GM12878 (cell line): ENCODE measurements around the gene PHRF1. TPM values are rescaled to one million over a fixed set of nuclear protein-coding genes. Genes with fewer than 3 reads are reported as not detected.

ENCODE experiments used
- BACH1 ChIP-seq: fragments of 450-650 bp; IDR thresholded peaks from 2 replicates; pipeline ENCODE4 v1.6.1; 2017; ENCODE audit warnings: mild to moderate bottlenecking, borderline replicate concordance
- EGR1 ChIP-seq, 2 experiments: IDR thresholded peaks; 1 replicate in 1 of 2; 2 replicates in 1 of 2; pipeline ENCODE4 v1.6.1; 2011 to 2012; ENCODE audit warnings: low read depth in 2 of 2, low read length in 2 of 2, borderline replicate concordance in 1 of 2, mild to moderate bottlenecking in 1 of 2, moderate library complexity in 1 of 2
- HDAC6 ChIP-seq: fragments of 200-600 bp; sonication (generic); IDR thresholded peaks from one replicate; pipeline ENCODE4 v1.8.0; 2017; ENCODE audit warnings: antibody characterized with exemption; ENCODE audit not compliant: unreplicated experiment
- IKZF1 ChIP-seq: fragments of 450-650 bp; conservative IDR thresholded peaks from 2 replicates; pipeline ENCODE4 v1.6.1; 2017; ENCODE audit warnings: antibody characterized with exemption, mild to moderate bottlenecking
- JUND ChIP-seq: IDR thresholded peaks from 2 replicates; pipeline ENCODE4 v1.6.1; 2012; ENCODE audit warnings: low read depth, mild to moderate bottlenecking, low read length, improper control_type of control experiment, moderate library complexity
- LARP7 ChIP-seq: fragments of 450-650 bp; IDR thresholded peaks from 2 replicates; pipeline ENCODE4 v1.6.1; 2017; ENCODE audit warnings: mild to moderate bottlenecking
- MTA2 ChIP-seq: fragments of 450-650 bp; IDR thresholded peaks from 2 replicates; pipeline ENCODE4 v1.6.1; 2016; ENCODE audit warnings: low read depth, mild to moderate bottlenecking, moderate library complexity
- RB1 ChIP-seq: fragments of 450-650 bp; formaldehyde crosslinking; IDR thresholded peaks from 2 replicates; pipeline ENCODE4 v1.6.1; 2017; ENCODE audit warnings: mild to moderate bottlenecking, borderline replicate concordance
- RELA ChIP-seq: fragments of 450-650 bp; IDR thresholded peaks from 2 replicates; pipeline ENCODE4 v1.8.0; 2014; ENCODE audit warnings: borderline replicate concordance; ENCODE audit not compliant: partially characterized antibody
- RUNX3 ChIP-seq: IDR thresholded peaks from 2 replicates; pipeline ENCODE4 v1.6.1; 2012; ENCODE audit warnings: low read length, inconsistent platforms
- ZNF207 ChIP-seq: fragments of 450-650 bp; IDR thresholded peaks from 2 replicates; pipeline ENCODE4 v1.6.1; 2014; ENCODE audit warnings: antibody characterized with exemption, mild to moderate bottlenecking, borderline replicate concordance
- polyA plus RNA-seq, 11 experiments: library from polyadenylated mRNA; depleted of rRNA in 4 of 11; unstranded in 6 of 11; stranded (reverse) in 5 of 11; fragments of >200 nt; fragmentation: Nextera tagmentation in 4 of 11; fragmentation: Illumina TruSeq in 1 of 11; extraction: Ambion mirVana in 4 of 11; extraction: Trizol in 1 of 11; gene quantifications; 1 replicate in 1 of 11; 2 replicates in 10 of 11; pipeline versions ENCODE4 v1.2.1 to v1.2.3, GENCODE V29; 2011 to 2016; ENCODE audit warnings: inconsistent platforms in 2 of 11, missing spikeins in 2 of 11, low read depth in 1 of 11
- total RNA-seq, 4 experiments: library from RNA; depleted of rRNA in 3 of 4; stranded (reverse); fragments of >200 nt in 3 of 4; fragmentation: Illumina TruSeq in 1 of 4; extraction: Trizol in 1 of 4; gene quantifications; 2 replicates each; pipeline versions ENCODE4 v1.2.1 to v1.2.3, GENCODE V29; 2013 to 2021
- TF ChIP-seq, protein P1 (sequence below): fragments of 450-650 bp; conservative IDR thresholded peaks from 2 replicates; pipeline ENCODE4 v1.6.1; 2017; ENCODE audit warnings: mild to moderate bottlenecking, moderate library complexity
- TF ChIP-seq, protein P2 (sequence below): fragments of 450-650 bp; IDR thresholded peaks from 2 replicates; pipeline ENCODE4 v1.6.1; 2016; ENCODE audit warnings: mild to moderate bottlenecking
- TF ChIP-seq, protein P3 (sequence below): IDR thresholded peaks from 2 replicates; pipeline ENCODE4 v1.6.1; 2012; ENCODE audit warnings: low read depth, low read length, improper control_type of control experiment

Gene PHRF1
- total and polyA plus RNA-seq, 10 of the 15 experiments (the other 5 are each of a cell fraction or from before 2014, with no cell fraction given): 0.13 to 43.5 (median 15.1) TPM

DNA sequence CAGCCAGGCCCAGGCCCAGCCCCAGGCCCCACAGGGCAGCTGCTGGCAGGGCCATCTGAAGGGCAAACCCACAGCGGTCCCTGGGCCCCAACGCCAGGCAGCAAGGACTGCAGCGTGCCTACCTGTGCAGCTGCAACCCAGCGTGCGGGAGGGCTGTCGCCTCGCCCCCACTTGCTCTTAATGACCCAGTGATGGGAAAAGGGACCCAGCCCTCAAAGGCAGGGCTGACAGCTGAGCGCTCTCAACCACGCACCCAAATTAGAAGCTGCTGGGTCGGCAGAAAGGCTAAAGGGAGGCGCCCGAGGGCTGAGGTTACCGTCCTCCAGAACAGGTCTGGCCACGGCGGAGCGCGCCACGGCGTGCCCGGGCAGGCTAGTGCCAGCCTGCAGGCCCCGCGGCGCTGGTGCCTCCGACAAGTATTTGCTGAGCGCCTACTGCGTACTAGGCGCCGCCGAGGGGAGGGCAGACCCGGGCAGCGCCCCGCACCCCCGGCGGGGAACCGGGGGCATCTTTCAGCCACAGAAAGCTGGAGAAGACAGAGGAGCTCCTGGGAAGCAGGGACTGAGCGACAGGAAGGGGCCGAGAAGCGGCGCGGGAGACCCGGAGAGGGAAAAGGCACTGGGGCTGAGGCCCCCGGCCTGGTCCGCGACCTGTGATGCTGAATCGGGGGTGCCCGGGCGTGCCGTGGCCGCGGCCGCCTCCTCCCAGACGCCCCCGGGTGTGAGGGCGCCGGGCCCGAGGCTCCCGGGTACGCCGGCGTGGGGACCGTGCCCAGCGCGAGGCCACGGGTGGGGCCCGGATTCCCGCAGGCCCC, 41.7 kb upstream of the PHRF1 start (continued):
- TF ChIP-seq RELA: no peak
- TF ChIP-seq, protein P1, sequence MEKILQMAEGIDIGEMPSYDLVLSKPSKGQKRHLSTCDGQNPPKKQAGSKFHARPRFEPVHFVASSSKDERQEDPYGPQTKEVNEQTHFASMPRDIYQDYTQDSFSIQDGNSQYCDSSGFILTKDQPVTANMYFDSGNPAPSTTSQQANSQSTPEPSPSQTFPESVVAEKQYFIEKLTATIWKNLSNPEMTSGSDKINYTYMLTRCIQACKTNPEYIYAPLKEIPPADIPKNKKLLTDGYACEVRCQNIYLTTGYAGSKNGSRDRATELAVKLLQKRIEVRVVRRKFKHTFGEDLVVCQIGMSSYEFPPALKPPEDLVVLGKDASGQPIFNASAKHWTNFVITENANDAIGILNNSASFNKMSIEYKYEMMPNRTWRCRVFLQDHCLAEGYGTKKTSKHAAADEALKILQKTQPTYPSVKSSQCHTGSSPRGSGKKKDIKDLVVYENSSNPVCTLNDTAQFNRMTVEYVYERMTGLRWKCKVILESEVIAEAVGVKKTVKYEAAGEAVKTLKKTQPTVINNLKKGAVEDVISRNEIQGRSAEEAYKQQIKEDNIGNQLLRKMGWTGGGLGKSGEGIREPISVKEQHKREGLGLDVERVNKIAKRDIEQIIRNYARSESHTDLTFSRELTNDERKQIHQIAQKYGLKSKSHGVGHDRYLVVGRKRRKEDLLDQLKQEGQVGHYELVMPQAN: no peak
- TF ChIP-seq BACH1: peak; percentile 8; the same call in 1 of the 2 replicates
- TF ChIP-seq HDAC6: no peak
- no peak for TF ChIP-seq RB1
- no peak for TF ChIP-seq MTA2
- TF ChIP-seq RUNX3: 0 out of 2 replicates have a peak, but pooled peaks have one; percentile 1
- TF ChIP-seq ZNF207: 0 out of 2 replicates have a peak, but pooled peaks have one; percentile 27
- TF ChIP-seq, protein P2, sequence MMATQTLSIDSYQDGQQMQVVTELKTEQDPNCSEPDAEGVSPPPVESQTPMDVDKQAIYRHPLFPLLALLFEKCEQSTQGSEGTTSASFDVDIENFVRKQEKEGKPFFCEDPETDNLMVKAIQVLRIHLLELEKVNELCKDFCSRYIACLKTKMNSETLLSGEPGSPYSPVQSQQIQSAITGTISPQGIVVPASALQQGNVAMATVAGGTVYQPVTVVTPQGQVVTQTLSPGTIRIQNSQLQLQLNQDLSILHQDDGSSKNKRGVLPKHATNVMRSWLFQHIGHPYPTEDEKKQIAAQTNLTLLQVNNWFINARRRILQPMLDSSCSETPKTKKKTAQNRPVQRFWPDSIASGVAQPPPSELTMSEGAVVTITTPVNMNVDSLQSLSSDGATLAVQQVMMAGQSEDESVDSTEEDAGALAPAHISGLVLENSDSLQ: no peak
- 0 out of 2 replicates have a peak, but pooled peaks have one; percentile 12 for TF ChIP-seq IKZF1
- TF ChIP-seq, protein P3, sequence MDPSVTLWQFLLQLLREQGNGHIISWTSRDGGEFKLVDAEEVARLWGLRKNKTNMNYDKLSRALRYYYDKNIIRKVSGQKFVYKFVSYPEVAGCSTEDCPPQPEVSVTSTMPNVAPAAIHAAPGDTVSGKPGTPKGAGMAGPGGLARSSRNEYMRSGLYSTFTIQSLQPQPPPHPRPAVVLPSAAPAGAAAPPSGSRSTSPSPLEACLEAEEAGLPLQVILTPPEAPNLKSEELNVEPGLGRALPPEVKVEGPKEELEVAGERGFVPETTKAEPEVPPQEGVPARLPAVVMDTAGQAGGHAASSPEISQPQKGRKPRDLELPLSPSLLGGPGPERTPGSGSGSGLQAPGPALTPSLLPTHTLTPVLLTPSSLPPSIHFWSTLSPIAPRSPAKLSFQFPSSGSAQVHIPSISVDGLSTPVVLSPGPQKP: no peak
- TF ChIP-seq JUND: no peak
- 0 out of 3 replicates have a peak, but pooled peaks of 1 of the 2 experiments have one; percentile 2 for TF ChIP-seq EGR1 (IDR thresholded peaks at IDR 0.05; ENCODE audit: borderline replicate concordance in 1 of 2, low read depth in 2 of 2, low read length in 2 of 2)
- TF ChIP-seq LARP7: peak; percentile 35; the same call in 1 of the 2 replicates
